ENCODE results near the gene RSAD2. TPM values are rescaled to one million over a fixed set of nuclear protein-coding genes. Genes with fewer than 3 reads are reported as not detected.

Gene RSAD2
- total RNA-seq, 1 donor from 2014 or later = 0.53 TPM

GRCh38 chr2:6929196-6929819, 51.7 kb downstream of the RSAD2 start:
- DNase-seq (ENCODE audit: low read depth) (no peak), FAIRE-seq (no peak)
- no peak overlapping the region for H3K4me3 ChIP-seq (ENCODE audit: low read depth, low read length)
- no peaks in the 10 kb centered on the region for H3K27me3 ChIP-seq (ENCODE audit: control insufficient read depth, insufficient read depth, low read length)
- TF ChIP-seq CTCF (IDR thresholded peaks at IDR 0.05; ENCODE audit: insufficient read depth, low read length, severe bottlenecking) = no peak
- no peaks in the 10 kb centered on the region for H3K36me3 ChIP-seq (ENCODE audit: control insufficient read depth, insufficient read depth, low read length)

GRCh38 chr2:6930923-6931647, 53.5 kb downstream of the RSAD2 start:
- DNase-seq (ENCODE audit: low read depth) = no peak
- Histone ChIP-seq H3K4me3 (ENCODE audit: low read depth, low read length) (no peak overlapping the region), H3K27me3 (ENCODE audit: control insufficient read depth, insufficient read depth, low read length) (no peaks in the 10 kb centered on the region), H3K36me3 (ENCODE audit: control insufficient read depth, insufficient read depth, low read length) (no peaks in the 10 kb centered on the region)
- TF ChIP-seq CTCF (IDR thresholded peaks at IDR 0.05; ENCODE audit: insufficient read depth, low read length, severe bottlenecking) = no peak
- FAIRE-seq = no peak

- DNase-seq (ENCODE audit: low read depth) = no peak
- no peaks in the 10 kb centered on the region for H3K36me3 ChIP-seq (ENCODE audit: control insufficient read depth, insufficient read depth, low read length)
- no peaks in the 10 kb centered on the region for H3K27me3 ChIP-seq (ENCODE audit: control insufficient read depth, insufficient read depth, low read length)
- H3K4me3 ChIP-seq (ENCODE audit: low read depth, low read length) = no peak overlapping the region
- no peak for TF ChIP-seq CTCF (IDR thresholded peaks at IDR 0.05; ENCODE audit: insufficient read depth, low read length, severe bottlenecking)
- no peak for FAIRE-seq
Observed at GRCh38 chr2:6931753-6932152, 54.2 kb downstream of the RSAD2 start.

- H3K4me3 ChIP-seq (ENCODE audit: low read depth, low read length) = no peak overlapping the region
- FAIRE-seq (no peak), DNase-seq (ENCODE audit: low read depth) (no peak)
- no peaks in the 10 kb centered on the region for H3K27me3 ChIP-seq (ENCODE audit: control insufficient read depth, insufficient read depth, low read length)
- TF ChIP-seq CTCF (IDR thresholded peaks at IDR 0.05; ENCODE audit: insufficient read depth, low read length, severe bottlenecking) = no peak
- no peaks in the 10 kb centered on the region for H3K36me3 ChIP-seq (ENCODE audit: control insufficient read depth, insufficient read depth, low read length)
Observed at GRCh38 chr2:6932206-6932605, 54.6 kb downstream of the RSAD2 start.

GRCh38 chr2:6932828-6933227, 55.3 kb downstream of the RSAD2 start:
- FAIRE-seq = no peak

More at GRCh38 chr2:6932828-6933227, 55.3 kb downstream of the RSAD2 start:
- DNase-seq (ENCODE audit: low read depth) = no peak
- no peak overlapping the region for H3K4me3 ChIP-seq (ENCODE audit: low read depth, low read length)
- H3K27me3 ChIP-seq (ENCODE audit: control insufficient read depth, insufficient read depth, low read length) = no peaks in the 10 kb centered on the region
- no peaks in the 10 kb centered on the region for H3K36me3 ChIP-seq (ENCODE audit: control insufficient read depth, insufficient read depth, low read length)
- TF ChIP-seq CTCF (IDR thresholded peaks at IDR 0.05; ENCODE audit: insufficient read depth, low read length, severe bottlenecking) = no peak

Measured in bronchial epithelial cell (primary cell).